ENCODE measurements around the gene MSH5. TPM values are rescaled to one million over a fixed set of nuclear protein-coding genes. Genes with fewer than 3 reads are reported as not detected.

MSH5 gene
- total RNA-seq, 1 experiment from 2014 or later: 90.4 TPM

DNA sequence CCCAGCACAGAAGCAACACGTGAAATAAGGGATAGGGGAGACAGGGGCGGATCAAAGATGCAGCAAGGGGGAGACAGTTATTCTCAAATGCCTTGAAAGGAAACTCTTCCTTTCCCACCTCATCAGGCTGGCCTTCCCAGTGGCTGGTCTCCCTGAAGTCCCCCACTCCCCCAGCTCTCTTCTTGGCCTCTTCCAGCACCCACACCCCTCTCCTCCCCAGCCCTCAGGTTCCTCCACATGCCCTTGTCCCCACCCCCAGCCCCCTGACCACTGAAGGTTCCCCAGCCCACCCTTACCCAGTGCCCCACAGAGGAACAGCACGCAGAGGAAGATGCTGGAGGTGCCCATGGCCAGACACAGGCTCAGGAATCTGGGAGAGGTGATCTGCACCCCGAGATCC, 26.3 kb upstream of the MSH5 start:
- DNase-seq (ENCODE audit: low read depth, low spot score) (no peak), ATAC-seq (no peak)
- no peak for TF ChIP-seq SRF (IDR thresholded peaks at IDR 0.05; ENCODE audit: low read depth)
- no peak for TF ChIP-seq POLR2A (IDR thresholded peaks at IDR 0.05; ENCODE audit: borderline replicate concordance, extremely low read depth, insufficient read depth, insufficient read length)
- TF ChIP-seq, protein P1, sequence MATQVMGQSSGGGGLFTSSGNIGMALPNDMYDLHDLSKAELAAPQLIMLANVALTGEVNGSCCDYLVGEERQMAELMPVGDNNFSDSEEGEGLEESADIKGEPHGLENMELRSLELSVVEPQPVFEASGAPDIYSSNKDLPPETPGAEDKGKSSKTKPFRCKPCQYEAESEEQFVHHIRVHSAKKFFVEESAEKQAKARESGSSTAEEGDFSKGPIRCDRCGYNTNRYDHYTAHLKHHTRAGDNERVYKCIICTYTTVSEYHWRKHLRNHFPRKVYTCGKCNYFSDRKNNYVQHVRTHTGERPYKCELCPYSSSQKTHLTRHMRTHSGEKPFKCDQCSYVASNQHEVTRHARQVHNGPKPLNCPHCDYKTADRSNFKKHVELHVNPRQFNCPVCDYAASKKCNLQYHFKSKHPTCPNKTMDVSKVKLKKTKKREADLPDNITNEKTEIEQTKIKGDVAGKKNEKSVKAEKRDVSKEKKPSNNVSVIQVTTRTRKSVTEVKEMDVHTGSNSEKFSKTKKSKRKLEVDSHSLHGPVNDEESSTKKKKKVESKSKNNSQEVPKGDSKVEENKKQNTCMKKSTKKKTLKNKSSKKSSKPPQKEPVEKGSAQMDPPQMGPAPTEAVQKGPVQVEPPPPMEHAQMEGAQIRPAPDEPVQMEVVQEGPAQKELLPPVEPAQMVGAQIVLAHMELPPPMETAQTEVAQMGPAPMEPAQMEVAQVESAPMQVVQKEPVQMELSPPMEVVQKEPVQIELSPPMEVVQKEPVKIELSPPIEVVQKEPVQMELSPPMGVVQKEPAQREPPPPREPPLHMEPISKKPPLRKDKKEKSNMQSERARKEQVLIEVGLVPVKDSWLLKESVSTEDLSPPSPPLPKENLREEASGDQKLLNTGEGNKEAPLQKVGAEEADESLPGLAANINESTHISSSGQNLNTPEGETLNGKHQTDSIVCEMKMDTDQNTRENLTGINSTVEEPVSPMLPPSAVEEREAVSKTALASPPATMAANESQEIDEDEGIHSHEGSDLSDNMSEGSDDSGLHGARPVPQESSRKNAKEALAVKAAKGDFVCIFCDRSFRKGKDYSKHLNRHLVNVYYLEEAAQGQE (IDR thresholded peaks at IDR 0.05; ENCODE audit: low read depth): no peak
- no peak for TF ChIP-seq FOSL1 (IDR thresholded peaks at IDR 0.05; ENCODE audit: low read depth)
- no peak for TF ChIP-seq JUND (IDR thresholded peaks at IDR 0.05)
- TF ChIP-seq CEBPB (IDR thresholded peaks at IDR 0.05; ENCODE audit: low read depth): no peak
- TF ChIP-seq EZH2 (IDR thresholded peaks at IDR 0.05): no peak
- BruUV-seq (replicated peaks): no TSS peak
- Histone ChIP-seq H3K27ac (ENCODE audit: low read depth, low read length) (no peak overlapping the region), H4K20me1 (ENCODE audit: insufficient read depth) (no peaks in the 10 kb centered on the region), H3K4me1 (ENCODE audit: control insufficient read depth in 1 of 2, insufficient read depth in 2 of 2, low read length in 2 of 2) (peaks cover 27 to 38% of the 10 kb centered on the region in 2 experiments), H3K4me2 (ENCODE audit: low read length) (peak overlapping the region; percentile 67), H2AFZ (ENCODE audit: low read depth, low read length, poor library complexity, severe bottlenecking) (no peak overlapping the region), H3K79me2 (ENCODE audit: insufficient read depth, low read length) (no peaks in the 10 kb centered on the region), H3K9me3 (ENCODE audit: control insufficient read depth in 1 of 2, insufficient read depth in 1 of 2, low read depth in 1 of 2, low read length in 2 of 2) (no peaks in the 10 kb centered on the region), H3K27me3 (ENCODE audit: insufficient read depth, low read length) (no peaks in the 10 kb centered on the region), H3K9me2 (ENCODE audit: insufficient read depth) (no peaks in the 10 kb centered on the region), H3K9ac (ENCODE audit: low read length) (no peak overlapping the region), H3K36me3 (ENCODE audit: control insufficient read depth in 1 of 2, insufficient read depth in 2 of 2, low read length in 2 of 2) (no peaks in the 10 kb centered on the region), H3K4me3 (replicated peaks in 1 of 2; ENCODE audit: low read depth in 1 of 2, low read length in 2 of 2) (no peak overlapping the region)
- CTCF ChIA-PET: interaction anchor here (1.5 kb wide), 1 partner anchor 23 kb away, joined by 4 read pairs; the partner anchor contains the start of gene CLIC1
- intact Hi-C loops (cut with micrococcal nuclease): no loop called here
- RAD21 ChIA-PET (ENCODE audit: low non-redundant PET in 1 of 2, low total read pairs in 2 of 2, uncharacterized antibody in 2 of 2, unreplicated experiment in 2 of 2): no interaction called here
- POLR2A ChIA-PET: interaction anchor here (1.0 kb wide), 1 partner anchor 10 kb away, joined by 5 read pairs; the partner anchor contains the start of gene ABHD16A

All from HCT116 (cell line).